SK-N-SH treated with all-trans-retinoic acid at 6 μM for 48 hours (cell line): ENCODE results near the gene SLC25A30.

ENCODE experiments used
- CREB5 ChIP-seq: fragments of 250-450 bp; sonication (Bioruptor Pico); IDR thresholded peaks from 2 replicates; pipeline ENCODE4 v1.5.1; 2020; ENCODE audit warnings: low read depth, mild to moderate bottlenecking, moderate library complexity
- TSHZ2 ChIP-seq: fragments of 250-450 bp; sonication (Bioruptor Pico); IDR thresholded peaks from 2 replicates; pipeline ENCODE4 v1.5.0; 2020; ENCODE audit warnings: mild to moderate bottlenecking, moderate library complexity

- TF ChIP-seq CREB5 (CRISPR knock-in tag) (no peak), TSHZ2 (CRISPR knock-in tag) (no peak)
Measured at GRCh38 chr13:45384474-45385174, 33.5 kb downstream of the SLC25A30 start.
